ENCODE measurements around the gene ESPN. TPM values are rescaled to one million over a fixed set of nuclear protein-coding genes. Genes with fewer than 3 reads are reported as not detected.

The ESPN gene
- total RNA-seq, 1 donor from 2014 or later = 25.7 TPM

DNA sequence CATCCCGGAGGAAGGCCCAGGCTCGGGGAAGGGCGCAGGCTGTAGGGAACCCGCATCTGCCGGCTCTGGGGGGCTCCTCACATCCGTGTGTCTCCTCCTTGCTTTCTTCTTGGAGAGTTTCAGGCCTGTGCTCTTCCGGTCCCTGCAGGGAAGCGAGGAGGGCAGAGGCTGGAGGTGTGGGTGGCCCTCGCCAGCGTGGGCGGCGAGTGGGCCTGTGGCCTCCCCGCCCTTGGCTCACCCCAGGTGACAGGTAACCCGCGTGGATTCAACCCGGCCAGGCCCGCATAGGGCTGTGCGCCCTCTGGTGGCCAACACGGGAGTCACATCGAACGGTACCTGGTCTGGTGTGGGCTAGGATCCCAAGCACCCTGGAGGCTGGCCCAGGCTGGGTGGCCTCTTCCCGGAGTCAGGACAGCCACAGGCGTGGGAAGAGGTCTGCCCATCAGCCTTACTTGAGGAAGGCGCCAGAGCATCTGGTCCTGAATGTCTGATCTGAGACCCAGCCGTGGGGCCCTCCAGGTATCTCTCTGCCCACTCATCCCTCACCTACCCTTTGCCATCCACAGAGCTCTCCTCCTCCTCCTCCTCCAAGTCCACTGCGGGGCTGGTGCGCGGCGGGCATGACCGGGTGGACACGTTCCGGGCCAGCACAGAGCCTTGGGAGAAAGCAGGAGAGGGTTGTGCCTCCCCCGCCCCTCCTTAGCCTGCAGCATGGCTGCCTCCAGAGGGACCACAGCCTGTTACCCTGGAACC lies 51.0 kb downstream of the ESPN start:
- Mint-ChIP-seq H3K9me3 (ENCODE audit: unreplicated experiment) (no peaks in the 10 kb centered on the region), H3K27me3 (ENCODE audit: unreplicated experiment) (no peaks in the 10 kb centered on the region), H3K27ac (ENCODE audit: unreplicated experiment) (no peak overlapping the region), H3K4me3 (ENCODE audit: unreplicated experiment) (no peak overlapping the region), H3K4me1 (ENCODE audit: low read depth, unreplicated experiment) (peaks cover 4% of the 10 kb centered on the region), H3K36me3 (ENCODE audit: unreplicated experiment) (no peaks in the 10 kb centered on the region)
- DNase-seq = peak; percentile 79
- TF ChIP-seq, protein P1, sequence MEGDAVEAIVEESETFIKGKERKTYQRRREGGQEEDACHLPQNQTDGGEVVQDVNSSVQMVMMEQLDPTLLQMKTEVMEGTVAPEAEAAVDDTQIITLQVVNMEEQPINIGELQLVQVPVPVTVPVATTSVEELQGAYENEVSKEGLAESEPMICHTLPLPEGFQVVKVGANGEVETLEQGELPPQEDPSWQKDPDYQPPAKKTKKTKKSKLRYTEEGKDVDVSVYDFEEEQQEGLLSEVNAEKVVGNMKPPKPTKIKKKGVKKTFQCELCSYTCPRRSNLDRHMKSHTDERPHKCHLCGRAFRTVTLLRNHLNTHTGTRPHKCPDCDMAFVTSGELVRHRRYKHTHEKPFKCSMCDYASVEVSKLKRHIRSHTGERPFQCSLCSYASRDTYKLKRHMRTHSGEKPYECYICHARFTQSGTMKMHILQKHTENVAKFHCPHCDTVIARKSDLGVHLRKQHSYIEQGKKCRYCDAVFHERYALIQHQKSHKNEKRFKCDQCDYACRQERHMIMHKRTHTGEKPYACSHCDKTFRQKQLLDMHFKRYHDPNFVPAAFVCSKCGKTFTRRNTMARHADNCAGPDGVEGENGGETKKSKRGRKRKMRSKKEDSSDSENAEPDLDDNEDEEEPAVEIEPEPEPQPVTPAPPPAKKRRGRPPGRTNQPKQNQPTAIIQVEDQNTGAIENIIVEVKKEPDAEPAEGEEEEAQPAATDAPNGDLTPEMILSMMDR (IDR thresholded peaks at IDR 0.05; ENCODE audit: partially characterized antibody, unreplicated experiment) = peak; percentile 96

DNA sequence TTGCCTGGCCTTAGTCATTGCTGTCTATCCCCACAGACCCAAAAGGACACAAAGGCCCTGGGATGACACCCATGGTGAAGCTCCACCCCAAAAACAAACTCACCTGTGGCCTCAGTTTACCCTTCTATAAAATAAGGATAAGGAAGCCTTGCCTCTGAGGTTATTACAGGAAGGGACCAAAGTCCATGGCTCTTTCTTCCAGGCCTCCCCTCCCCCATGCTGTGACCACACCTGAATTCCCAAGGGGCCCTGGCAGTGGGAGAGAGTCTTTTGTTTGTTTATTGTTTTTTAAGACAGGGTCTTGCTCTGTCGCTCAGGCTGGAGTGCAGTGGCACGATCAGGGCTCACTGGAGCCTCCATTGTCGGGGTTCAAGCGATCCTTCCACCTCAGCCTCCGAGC lies 51.9 kb downstream of the ESPN start:
- Mint-ChIP-seq H3K27me3 (ENCODE audit: unreplicated experiment) (no peaks in the 10 kb centered on the region), H3K4me1 (ENCODE audit: low read depth, unreplicated experiment) (peaks cover 4% of the 10 kb centered on the region), H3K9me3 (ENCODE audit: unreplicated experiment) (no peaks in the 10 kb centered on the region), H3K27ac (ENCODE audit: unreplicated experiment) (no peak overlapping the region), H3K4me3 (ENCODE audit: unreplicated experiment) (no peak overlapping the region), H3K36me3 (ENCODE audit: unreplicated experiment) (no peaks in the 10 kb centered on the region)
- TF ChIP-seq, protein P1 (IDR thresholded peaks at IDR 0.05; ENCODE audit: partially characterized antibody, unreplicated experiment) = no peak
- DNase-seq = no peak

DNA sequence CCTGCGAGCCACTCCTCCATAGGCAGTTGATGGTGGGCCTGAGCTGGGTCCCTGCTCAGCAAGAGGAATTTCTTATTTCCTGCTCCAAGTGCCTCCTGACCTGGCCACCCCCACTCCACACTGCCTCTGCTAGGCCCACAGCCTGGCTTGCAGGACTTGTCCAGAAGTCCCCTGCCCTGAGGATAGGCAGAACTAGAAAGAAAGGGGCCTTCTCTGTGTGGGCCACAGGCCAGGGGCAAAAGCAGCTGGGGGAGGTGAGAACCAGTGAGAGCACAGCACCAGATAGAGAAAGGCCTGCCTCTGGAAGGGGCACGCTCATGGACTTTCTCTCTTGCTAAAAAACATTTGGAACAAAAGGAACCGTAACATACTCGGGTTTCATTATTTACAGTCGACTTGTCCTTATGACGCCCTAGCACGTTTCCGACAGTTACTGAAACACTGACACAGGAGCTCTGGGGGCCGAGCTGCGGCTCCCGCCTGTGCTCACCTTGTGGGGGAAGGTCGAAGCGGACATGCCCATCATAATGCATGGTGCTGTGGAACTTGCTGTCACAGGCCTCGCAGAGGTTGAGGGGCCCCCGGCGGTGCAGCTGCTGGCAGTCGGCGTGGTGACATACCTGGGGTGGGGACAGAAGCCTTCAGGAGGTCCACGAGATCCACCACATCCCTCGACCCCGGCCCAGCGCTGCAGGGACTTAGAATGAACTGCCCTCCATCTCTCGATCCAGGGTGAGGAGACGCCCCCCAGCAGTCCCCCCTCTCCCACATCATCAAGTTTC lies 52.7 kb downstream of the ESPN start:
- Mint-ChIP-seq H3K36me3 (ENCODE audit: unreplicated experiment) (no peaks in the 10 kb centered on the region), H3K9me3 (ENCODE audit: unreplicated experiment) (no peaks in the 10 kb centered on the region), H3K4me3 (ENCODE audit: unreplicated experiment) (no peak overlapping the region), H3K27ac (ENCODE audit: unreplicated experiment) (no peak overlapping the region), H3K4me1 (ENCODE audit: low read depth, unreplicated experiment) (peaks cover 9% of the 10 kb centered on the region), H3K27me3 (ENCODE audit: unreplicated experiment) (peaks cover under 1% of the 10 kb centered on the region)
- TF ChIP-seq, protein P1 (IDR thresholded peaks at IDR 0.05; ENCODE audit: partially characterized antibody, unreplicated experiment) = no peak
- no peak for DNase-seq

DNA sequence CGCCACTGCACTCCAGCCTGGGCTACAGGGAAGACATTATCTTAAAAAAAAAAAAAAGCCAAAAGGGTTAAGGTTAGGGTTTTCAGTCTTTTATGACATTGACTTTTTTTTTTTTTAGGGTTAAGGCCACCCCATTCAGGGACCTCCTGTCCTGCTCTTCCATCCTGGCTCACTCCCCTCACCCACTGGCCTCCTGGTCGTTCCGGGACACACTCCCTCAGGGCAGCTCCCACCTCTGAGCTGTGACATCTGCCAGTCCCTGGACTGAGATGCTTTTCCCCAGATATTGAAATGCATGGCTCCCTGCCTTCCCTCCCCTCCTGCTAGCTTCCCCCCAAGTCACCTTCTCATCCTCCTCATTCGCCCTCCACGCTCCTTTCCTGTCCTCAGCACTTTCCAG lies 57.2 kb downstream of the ESPN start:
- Mint-ChIP-seq H3K4me3 (ENCODE audit: unreplicated experiment) (peak overlapping the region; percentile 53), H3K4me1 (ENCODE audit: low read depth, unreplicated experiment) (peaks cover 14% of the 10 kb centered on the region), H3K9me3 (ENCODE audit: unreplicated experiment) (no peaks in the 10 kb centered on the region), H3K36me3 (ENCODE audit: unreplicated experiment) (no peaks in the 10 kb centered on the region), H3K27me3 (ENCODE audit: unreplicated experiment) (peaks cover 5% of the 10 kb centered on the region), H3K27ac (ENCODE audit: unreplicated experiment) (peak overlapping the region; percentile 60)
- no peak for DNase-seq
- TF ChIP-seq, protein P1 (IDR thresholded peaks at IDR 0.05; ENCODE audit: partially characterized antibody, unreplicated experiment) = no peak

All from glutamatergic neuron (in vitro differentiated cells).